BJ (cell line): ENCODE measurements around the gene LMAN2. TPM values are rescaled to one million over a fixed set of nuclear protein-coding genes. Genes with fewer than 3 reads are reported as not detected.
A peak's percentile ranks its signal among the peaks of the same experiment; 100 is the strongest.

Source experiments
- CTCF ChIA-PET: fragments of 350-600 bp; formaldehyde crosslinking; extraction: SDS; loops from one replicate; lab custom pipeline; 2021; ENCODE audit warnings: antibody characterized with exemption, inconsistent platforms; lab: Yijun Ruan, JAX
- POLR2A ChIA-PET: fragments of 300-600 bp; sonication (Branson Sonifier 250); formaldehyde crosslinking; extraction: SDS; loops from one replicate; lab custom pipeline; 2021; ENCODE audit warnings: antibody characterized with exemption; lab: Charles Lee
- DNase-seq: peaks from one replicate; pipeline ENCODE4 v3.0.0-alpha.2; 2011; ENCODE audit warnings: low read depth
- H3K27me3 ChIP-seq: 2 replicates; pipeline ENCODE4 v1.6.0; 2011; ENCODE audit warnings: low read length; ENCODE audit not compliant: control insufficient read depth, insufficient read depth
- H3K36me3 ChIP-seq: 2 replicates; pipeline ENCODE4 v1.5.1; 2011; ENCODE audit warnings: low read length; ENCODE audit not compliant: control insufficient read depth, insufficient read depth
- H3K4me3 ChIP-seq: 2 replicates; pipeline ENCODE4 v1.5.1; 2011; ENCODE audit warnings: low read depth, mild to moderate bottlenecking, control low read depth, low read length
- polyA plus RNA-seq: library from polyadenylated mRNA; depleted of rRNA; stranded (reverse); fragments of >200 nt; gene quantifications from 2 replicates; pipeline ENCODE4 v1.2.3, GENCODE V29; 2011
- TF ChIP-seq, protein P1 (sequence below): IDR thresholded peaks from 2 replicates; pipeline ENCODE4 v1.5.1; 2011; ENCODE audit warnings: low read depth, mild to moderate bottlenecking, control low read depth, inconsistent platforms, low read length, moderate library complexity; ENCODE audit not compliant: insufficient read depth

LMAN2 gene
- polyA plus RNA-seq, 1 experiment = 248 TPM

DNA sequence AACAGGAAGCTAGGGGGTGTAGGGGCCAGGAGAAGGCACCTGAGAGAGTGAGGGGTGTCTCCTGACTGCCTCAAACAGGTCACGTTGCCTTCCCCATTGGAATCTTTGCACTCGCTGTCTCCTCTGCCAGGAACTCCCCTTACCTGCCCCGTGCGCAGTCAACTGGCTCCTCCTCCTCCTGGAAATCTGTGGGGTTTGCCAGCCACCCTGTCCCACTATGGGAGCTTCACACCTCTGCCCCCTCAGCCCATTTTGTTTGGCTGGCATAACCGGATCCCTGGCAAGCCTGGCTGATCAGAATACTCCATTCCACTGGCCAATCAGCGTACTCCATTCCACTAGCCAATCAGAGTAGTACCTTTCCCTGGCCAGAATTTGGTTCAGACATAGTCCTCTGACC, 22.3 kb upstream of the LMAN2 start:
- Histone ChIP-seq H3K27me3 (no peaks in the 10 kb centered on the region; the same call in 1 of the 2 replicates), H3K4me3 (no peak overlapping the region), H3K36me3 (no peaks in the 10 kb centered on the region)
- ChIA-PET POLR2A (no interaction called here), CTCF (interaction anchor here (0.9 to 5.7 kb wide), 4 partner anchors 13 to 80 kb away, joined by 3 to 50 read pairs (median 4); no protein-coding TSS in a partner anchor)
- DNase-seq = no peak
- TF ChIP-seq, protein P1, sequence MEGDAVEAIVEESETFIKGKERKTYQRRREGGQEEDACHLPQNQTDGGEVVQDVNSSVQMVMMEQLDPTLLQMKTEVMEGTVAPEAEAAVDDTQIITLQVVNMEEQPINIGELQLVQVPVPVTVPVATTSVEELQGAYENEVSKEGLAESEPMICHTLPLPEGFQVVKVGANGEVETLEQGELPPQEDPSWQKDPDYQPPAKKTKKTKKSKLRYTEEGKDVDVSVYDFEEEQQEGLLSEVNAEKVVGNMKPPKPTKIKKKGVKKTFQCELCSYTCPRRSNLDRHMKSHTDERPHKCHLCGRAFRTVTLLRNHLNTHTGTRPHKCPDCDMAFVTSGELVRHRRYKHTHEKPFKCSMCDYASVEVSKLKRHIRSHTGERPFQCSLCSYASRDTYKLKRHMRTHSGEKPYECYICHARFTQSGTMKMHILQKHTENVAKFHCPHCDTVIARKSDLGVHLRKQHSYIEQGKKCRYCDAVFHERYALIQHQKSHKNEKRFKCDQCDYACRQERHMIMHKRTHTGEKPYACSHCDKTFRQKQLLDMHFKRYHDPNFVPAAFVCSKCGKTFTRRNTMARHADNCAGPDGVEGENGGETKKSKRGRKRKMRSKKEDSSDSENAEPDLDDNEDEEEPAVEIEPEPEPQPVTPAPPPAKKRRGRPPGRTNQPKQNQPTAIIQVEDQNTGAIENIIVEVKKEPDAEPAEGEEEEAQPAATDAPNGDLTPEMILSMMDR = no peak

- Histone ChIP-seq H3K4me3 (no peak overlapping the region), H3K36me3 (no peaks in the 10 kb centered on the region), H3K27me3 (no peaks in the 10 kb centered on the region; the same call in none of the 2 replicates)
- TF ChIP-seq, protein P1 = no peak
- ChIA-PET POLR2A (no interaction called here), CTCF (interaction anchor here (0.9 to 5.7 kb wide), 7 partner anchors 7 to 259 kb away, joined by 3 to 50 read pairs (median 4); no protein-coding TSS in a partner anchor)
- no peak for DNase-seq
These were observed 21.4 kb upstream of the LMAN2 start for GRCh38 chr5:177372910-177373309.

GRCh38 chr5:177372034-177372896, 20.8 kb upstream of the LMAN2 start:
- H3K27me3 ChIP-seq = no peaks in the 10 kb centered on the region; the same call in none of the 2 replicates
- TF ChIP-seq, protein P1 = no peak
- DNase-seq = no peak
- no peaks in the 10 kb centered on the region for H3K36me3 ChIP-seq
- POLR2A ChIA-PET = no interaction called here
- CTCF ChIA-PET = interaction anchor here (0.6 to 5.7 kb wide), 8 partner anchors 7 to 259 kb away, joined by 3 to 50 read pairs (median 4); no protein-coding TSS in a partner anchor
- H3K4me3 ChIP-seq = no peak overlapping the region

- ChIA-PET CTCF (interaction anchor here (0.9 to 5.7 kb wide), 10 partner anchors 8 to 299 kb away, joined by 3 to 50 read pairs (median 10); partner anchors contain the start of genes RGS14 and SLC34A1), POLR2A (no interaction called here)
- Histone ChIP-seq H3K27me3 (no peaks in the 10 kb centered on the region; the same call in none of the 2 replicates), H3K4me3 (peak overlapping the region; percentile 49), H3K36me3 (no peaks in the 10 kb centered on the region)
- no peak for DNase-seq
- TF ChIP-seq, protein P1 = no peak
These were observed 19.9 kb upstream of the LMAN2 start for GRCh38 chr5:177371120-177372033.
